Measurements from ENCODE around the gene NTSR2.
"Not testable (repeated sequence)": the region's sequence is repeated elsewhere in the genome, so short reads cannot be mapped to it uniquely, and the experiment has no call there.

Gene NTSR2

DNA sequence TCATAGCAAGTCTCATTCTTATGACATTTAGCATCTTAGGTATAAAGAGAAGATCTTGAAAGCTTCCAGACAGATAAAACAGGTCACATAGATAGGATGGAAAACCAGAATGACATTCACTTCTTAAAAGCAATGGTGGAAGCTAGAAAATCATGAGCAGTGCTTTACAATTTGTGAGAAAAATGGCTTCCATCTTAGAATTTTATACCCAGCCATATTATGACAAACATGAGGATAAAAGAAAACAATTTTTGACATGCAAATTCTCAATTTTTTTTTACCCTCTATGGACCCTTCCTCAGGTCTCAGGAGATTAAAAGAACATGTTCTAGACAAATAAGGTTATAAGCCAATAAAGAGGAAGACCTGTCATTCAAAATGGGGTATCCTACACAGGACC lies 7.1 kb downstream of the NTSR2 start:
- no peaks in the 10 kb centered on the region for H3K4me1 ChIP-seq (ENCODE audit: insufficient read depth, low read length, severe bottlenecking)
- H3K79me2 ChIP-seq (ENCODE audit: insufficient read depth, low read length): no peaks in the 10 kb centered on the region
- no peaks in the 10 kb centered on the region for H3F3A ChIP-seq (ENCODE audit: insufficient read depth, low read length)
- no peak overlapping the region for H3K4me2 ChIP-seq (ENCODE audit: low read length)
- peaks cover 10% of the 10 kb centered on the region for H3K9me3 ChIP-seq (ENCODE audit: low read length)
- no peak overlapping the region for H3K9ac ChIP-seq (ENCODE audit: low read length)
- H3K9me2 ChIP-seq (ENCODE audit: low read depth, low read length): no peaks in the 10 kb centered on the region
- TF ChIP-seq, protein P1, sequence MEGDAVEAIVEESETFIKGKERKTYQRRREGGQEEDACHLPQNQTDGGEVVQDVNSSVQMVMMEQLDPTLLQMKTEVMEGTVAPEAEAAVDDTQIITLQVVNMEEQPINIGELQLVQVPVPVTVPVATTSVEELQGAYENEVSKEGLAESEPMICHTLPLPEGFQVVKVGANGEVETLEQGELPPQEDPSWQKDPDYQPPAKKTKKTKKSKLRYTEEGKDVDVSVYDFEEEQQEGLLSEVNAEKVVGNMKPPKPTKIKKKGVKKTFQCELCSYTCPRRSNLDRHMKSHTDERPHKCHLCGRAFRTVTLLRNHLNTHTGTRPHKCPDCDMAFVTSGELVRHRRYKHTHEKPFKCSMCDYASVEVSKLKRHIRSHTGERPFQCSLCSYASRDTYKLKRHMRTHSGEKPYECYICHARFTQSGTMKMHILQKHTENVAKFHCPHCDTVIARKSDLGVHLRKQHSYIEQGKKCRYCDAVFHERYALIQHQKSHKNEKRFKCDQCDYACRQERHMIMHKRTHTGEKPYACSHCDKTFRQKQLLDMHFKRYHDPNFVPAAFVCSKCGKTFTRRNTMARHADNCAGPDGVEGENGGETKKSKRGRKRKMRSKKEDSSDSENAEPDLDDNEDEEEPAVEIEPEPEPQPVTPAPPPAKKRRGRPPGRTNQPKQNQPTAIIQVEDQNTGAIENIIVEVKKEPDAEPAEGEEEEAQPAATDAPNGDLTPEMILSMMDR (IDR thresholded peaks at IDR 0.05; ENCODE audit: low read length): no peak
- TF ChIP-seq EZH2 (IDR thresholded peaks at IDR 0.05; ENCODE audit: borderline replicate concordance, low read length): no peak
- H3K4me3 ChIP-seq (ENCODE audit: low read depth, low read length, poor library complexity, severe bottlenecking): no peak overlapping the region
- peaks cover 6% of the 10 kb centered on the region; the same call in 1 of the 2 replicates for H3K36me3 ChIP-seq (ENCODE audit: insufficient read depth, low read length)
- H2AFZ ChIP-seq (ENCODE audit: low read length): no peak overlapping the region
- H4K20me1 ChIP-seq (ENCODE audit: insufficient read depth, low read length): no peaks in the 10 kb centered on the region
- no peaks in the 10 kb centered on the region for H3K27me3 ChIP-seq (ENCODE audit: insufficient read depth, low read length)
- H3K27ac ChIP-seq (ENCODE audit: low read depth, low read length, poor library complexity, severe bottlenecking): no peak overlapping the region

DNA sequence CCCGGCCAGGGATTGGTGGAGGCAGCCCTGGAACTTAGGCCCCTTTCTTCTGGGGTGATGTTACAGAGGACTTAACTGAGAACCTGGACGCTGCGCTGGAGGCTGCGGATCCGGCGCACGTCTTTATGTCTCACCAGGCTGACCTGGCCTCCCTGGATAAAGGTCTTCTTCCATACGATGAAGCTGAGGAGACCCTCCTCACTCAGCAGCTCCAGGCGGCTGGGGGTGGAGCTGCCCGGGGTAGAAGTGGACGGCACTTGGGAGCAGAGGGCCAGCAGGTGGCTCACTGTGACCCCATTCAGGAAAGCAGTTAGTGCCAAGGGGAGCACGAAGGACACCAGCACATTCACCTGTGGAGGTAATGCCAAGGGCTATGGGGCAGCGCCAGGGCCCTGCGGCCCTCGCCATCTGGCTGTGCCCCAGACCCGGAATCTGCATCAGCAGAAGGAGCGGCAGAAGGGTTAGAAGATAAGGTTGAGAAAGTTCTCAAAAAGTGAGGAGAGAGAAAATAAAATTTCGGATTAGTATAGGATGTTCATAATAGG lies 8.0 kb downstream of the NTSR2 start:
- peaks cover 6% of the 10 kb centered on the region; the same call in 1 of the 2 replicates for H3K36me3 ChIP-seq (ENCODE audit: insufficient read depth, low read length)
- H3K4me3 ChIP-seq (ENCODE audit: low read depth, low read length, poor library complexity, severe bottlenecking): no peak overlapping the region
- H3K9me3 ChIP-seq (ENCODE audit: low read length): peaks cover 10% of the 10 kb centered on the region
- H3K27me3 ChIP-seq (ENCODE audit: insufficient read depth, low read length): no peaks in the 10 kb centered on the region
- no peaks in the 10 kb centered on the region for H3F3A ChIP-seq (ENCODE audit: insufficient read depth, low read length)
- H4K20me1 ChIP-seq (ENCODE audit: insufficient read depth, low read length): no peaks in the 10 kb centered on the region
- no peak overlapping the region for H3K27ac ChIP-seq (ENCODE audit: low read depth, low read length, poor library complexity, severe bottlenecking)
- H3K4me2 ChIP-seq (ENCODE audit: low read length): no peak overlapping the region
- H3K9me2 ChIP-seq (ENCODE audit: low read depth, low read length): no peaks in the 10 kb centered on the region
- H3K4me1 ChIP-seq (ENCODE audit: insufficient read depth, low read length, severe bottlenecking): no peaks in the 10 kb centered on the region
- no peak overlapping the region for H2AFZ ChIP-seq (ENCODE audit: low read length)
- no peak for TF ChIP-seq EZH2 (IDR thresholded peaks at IDR 0.05; ENCODE audit: borderline replicate concordance, low read length)
- TF ChIP-seq, protein P1 (IDR thresholded peaks at IDR 0.05; ENCODE audit: low read length): no peak
- no peak overlapping the region for H3K9ac ChIP-seq (ENCODE audit: low read length)
- no peaks in the 10 kb centered on the region for H3K79me2 ChIP-seq (ENCODE audit: insufficient read depth, low read length)

DNA sequence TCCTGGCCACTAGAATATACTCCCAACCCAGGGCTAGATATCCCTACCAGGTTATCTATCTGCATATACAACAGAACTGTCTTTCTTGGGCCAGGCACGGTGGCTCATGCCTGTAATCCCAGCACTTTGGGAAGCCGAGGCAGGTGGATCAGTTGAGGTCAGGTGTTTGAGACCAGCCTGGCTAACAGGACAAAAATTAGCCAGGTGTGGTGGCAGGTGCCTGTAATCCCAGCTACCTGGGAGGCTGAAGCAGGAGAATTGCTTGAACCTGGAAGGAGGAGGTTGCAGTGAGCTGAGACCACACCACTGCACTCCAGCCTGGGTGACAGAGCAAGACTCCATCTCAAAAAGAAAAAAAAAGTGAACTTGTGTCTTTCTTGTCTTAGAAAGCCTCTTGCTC lies 9.6 kb downstream of the NTSR2 start:
- H3K4me3 ChIP-seq (ENCODE audit: low read depth, low read length, poor library complexity, severe bottlenecking); H3K27ac ChIP-seq (ENCODE audit: low read depth, low read length, poor library complexity, severe bottlenecking); H3K79me2 ChIP-seq (ENCODE audit: insufficient read depth, low read length); H2AFZ ChIP-seq (ENCODE audit: low read length); H3K9me2 ChIP-seq (ENCODE audit: low read depth, low read length); H3K36me3 ChIP-seq (ENCODE audit: insufficient read depth, low read length); H3K9ac ChIP-seq (ENCODE audit: low read length); H3K4me1 ChIP-seq (ENCODE audit: insufficient read depth, low read length, severe bottlenecking); H4K20me1 ChIP-seq (ENCODE audit: insufficient read depth, low read length); H3F3A ChIP-seq (ENCODE audit: insufficient read depth, low read length); H3K27me3 ChIP-seq (ENCODE audit: insufficient read depth, low read length); H3K4me2 ChIP-seq (ENCODE audit: low read length): not testable (repeated sequence)
- peaks cover 10% of the 10 kb centered on the region for H3K9me3 ChIP-seq (ENCODE audit: low read length)

DNA sequence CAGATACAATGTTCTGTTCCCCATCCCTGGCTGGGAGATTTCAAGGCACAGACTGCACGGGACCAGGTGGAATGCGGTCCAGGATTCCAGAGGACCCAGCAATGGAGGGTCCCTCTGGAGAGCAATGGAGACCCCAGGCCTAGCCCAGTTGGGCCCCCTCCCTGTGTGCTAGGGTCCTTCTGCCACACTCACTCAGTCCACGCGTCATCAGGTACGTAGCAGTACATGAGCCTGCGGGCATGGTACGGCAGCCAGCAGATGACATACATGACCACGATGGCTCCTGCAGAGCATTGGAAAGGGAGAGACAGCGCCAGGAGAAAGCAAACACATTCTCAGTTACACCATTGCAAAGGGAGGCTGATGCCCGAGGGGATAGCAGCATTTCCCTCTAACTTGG lies 10.1 kb downstream of the NTSR2 start:
- Histone ChIP-seq H3K36me3 (ENCODE audit: insufficient read depth, low read length) (peaks cover 6% of the 10 kb centered on the region; the same call in 1 of the 2 replicates), H3K9ac (ENCODE audit: low read length) (no peak overlapping the region), H3F3A (ENCODE audit: insufficient read depth, low read length) (no peaks in the 10 kb centered on the region), H3K4me1 (ENCODE audit: insufficient read depth, low read length, severe bottlenecking) (no peaks in the 10 kb centered on the region), H3K9me3 (ENCODE audit: low read length) (peaks cover 10% of the 10 kb centered on the region), H3K27ac (ENCODE audit: low read depth, low read length, poor library complexity, severe bottlenecking) (no peak overlapping the region), H3K27me3 (ENCODE audit: insufficient read depth, low read length) (no peaks in the 10 kb centered on the region), H3K4me3 (ENCODE audit: low read depth, low read length, poor library complexity, severe bottlenecking) (no peak overlapping the region), H3K79me2 (ENCODE audit: insufficient read depth, low read length) (no peaks in the 10 kb centered on the region), H3K4me2 (ENCODE audit: low read length) (no peak overlapping the region), H3K9me2 (ENCODE audit: low read depth, low read length) (no peaks in the 10 kb centered on the region), H2AFZ (ENCODE audit: low read length) (no peak overlapping the region), H4K20me1 (ENCODE audit: insufficient read depth, low read length) (no peaks in the 10 kb centered on the region)
- TF ChIP-seq, protein P1 (IDR thresholded peaks at IDR 0.05; ENCODE audit: low read length): no peak
- no peak for TF ChIP-seq EZH2 (IDR thresholded peaks at IDR 0.05; ENCODE audit: borderline replicate concordance, low read length)

All from OCI-LY1 (cell line).